WTC11 (cell line): ENCODE results near the gene KRT1.

Source experiments
- CBFB ChIP-seq: sonication (generic); formaldehyde crosslinking; IDR thresholded peaks from 2 replicates; pipeline ENCODE4 v1.8.1; 2022; ENCODE audit warnings: mild to moderate bottlenecking, low read depth, missing genetic modification reagents
- CTCF ChIP-seq: fragments of 200-600 bp; IDR thresholded peaks from 2 replicates; pipeline ENCODE4 v1.8.0; 2022; ENCODE audit warnings: antibody characterized with exemption
- E2F4 ChIP-seq: sonication (generic); formaldehyde crosslinking; IDR thresholded peaks from 2 replicates; pipeline ENCODE4 v1.8.1; 2022; ENCODE audit warnings: low read depth, mild to moderate bottlenecking, moderate library complexity, missing genetic modification reagents, borderline replicate concordance
- ESRRA ChIP-seq: sonication (generic); formaldehyde crosslinking; IDR thresholded peaks from 2 replicates; pipeline ENCODE4 v1.8.1; 2022; ENCODE audit warnings: mild to moderate bottlenecking, missing genetic modification reagents, borderline replicate concordance
- FOXJ3 ChIP-seq: sonication (generic); formaldehyde crosslinking; IDR thresholded peaks from 2 replicates; pipeline ENCODE4 v1.9.0; 2021; ENCODE audit warnings: missing genetic modification reagents, mild to moderate bottlenecking, borderline replicate concordance
- PREB ChIP-seq: sonication (generic); formaldehyde crosslinking; IDR thresholded peaks from 2 replicates; pipeline ENCODE4 v1.8.1; 2022; ENCODE audit warnings: mild to moderate bottlenecking, missing genetic modification reagents, moderate library complexity, borderline replicate concordance
- SMAD4 ChIP-seq: sonication (generic); formaldehyde crosslinking; IDR thresholded peaks from 2 replicates; pipeline ENCODE4 v1.8.0; 2022; ENCODE audit warnings: mild to moderate bottlenecking, missing genetic modification reagents
- ZBTB43 ChIP-seq: sonication (generic); formaldehyde crosslinking; IDR thresholded peaks from 2 replicates; pipeline ENCODE4 v1.8.1; 2023; ENCODE audit warnings: mild to moderate bottlenecking, missing genetic modification reagents
- TF ChIP-seq, protein P1 (sequence below): sonication (generic); formaldehyde crosslinking; IDR thresholded peaks from 2 replicates; pipeline ENCODE4 v1.8.1; 2022; ENCODE audit warnings: mild to moderate bottlenecking, moderate library complexity, missing genetic modification reagents
- TF ChIP-seq, protein P2 (sequence below): sonication (generic); formaldehyde crosslinking; conservative IDR thresholded peaks from 2 replicates; pipeline ENCODE4 v1.8.1; 2022; ENCODE audit warnings: mild to moderate bottlenecking, missing genetic modification reagents

DNA sequence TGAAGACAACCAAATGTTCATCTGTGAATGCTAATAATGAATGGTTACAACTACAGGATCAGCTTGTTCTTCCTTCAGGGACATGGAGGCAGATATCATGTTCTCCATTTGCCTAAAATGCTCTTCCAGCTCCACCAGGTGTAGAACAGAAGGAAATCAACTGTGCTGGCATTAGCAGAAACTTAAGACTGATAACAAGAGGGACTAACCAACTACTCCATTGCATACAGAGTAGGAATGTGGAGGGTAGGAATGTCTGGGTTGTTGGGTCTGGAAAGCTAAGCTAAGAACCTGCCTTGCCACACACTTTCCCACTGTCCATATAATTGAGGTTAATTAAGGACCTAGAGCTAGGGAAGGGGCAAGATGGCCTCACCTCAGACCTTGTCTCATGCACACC is 16.8 kb downstream of the KRT1 start:
- TF ChIP-seq PREB (CRISPR knock-in tag), result no peak
- TF ChIP-seq, protein P1, sequence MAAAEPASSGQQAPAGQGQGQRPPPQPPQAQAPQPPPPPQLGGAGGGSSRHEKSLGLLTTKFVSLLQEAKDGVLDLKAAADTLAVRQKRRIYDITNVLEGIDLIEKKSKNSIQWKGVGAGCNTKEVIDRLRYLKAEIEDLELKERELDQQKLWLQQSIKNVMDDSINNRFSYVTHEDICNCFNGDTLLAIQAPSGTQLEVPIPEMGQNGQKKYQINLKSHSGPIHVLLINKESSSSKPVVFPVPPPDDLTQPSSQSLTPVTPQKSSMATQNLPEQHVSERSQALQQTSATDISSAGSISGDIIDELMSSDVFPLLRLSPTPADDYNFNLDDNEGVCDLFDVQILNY (CRISPR knock-in tag), result no peak
- no peak for TF ChIP-seq SMAD4
- TF ChIP-seq, protein P2, sequence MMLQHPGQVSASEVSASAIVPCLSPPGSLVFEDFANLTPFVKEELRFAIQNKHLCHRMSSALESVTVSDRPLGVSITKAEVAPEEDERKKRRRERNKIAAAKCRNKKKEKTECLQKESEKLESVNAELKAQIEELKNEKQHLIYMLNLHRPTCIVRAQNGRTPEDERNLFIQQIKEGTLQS (CRISPR knock-in tag), result no peak
- no peak for TF ChIP-seq CTCF
- TF ChIP-seq FOXJ3 (CRISPR knock-in tag), result no peak
- TF ChIP-seq ZBTB43 (CRISPR knock-in tag), result no peak
- no peak for TF ChIP-seq E2F4 (CRISPR knock-in tag)
- TF ChIP-seq ESRRA, result no peak
- TF ChIP-seq CBFB (CRISPR knock-in tag), result no peak
